Measurements from ENCODE around the gene C1QTNF7. TPM values are rescaled to one million over a fixed set of nuclear protein-coding genes. Genes with fewer than 3 reads are reported as not detected.
A peak's percentile ranks its signal among the peaks of the same experiment; 100 is the strongest.

The C1QTNF7 gene
- total RNA-seq, 2 donors from 2014 or later = 4.4 to 13.8 TPM

GRCh38 chr4:15385515-15385914, 42.3 kb upstream of the C1QTNF7 start:
- 82 to 83% methylated on average over 6 of the region's 6 CpGs for WGBS, 2 donors
- no peak overlapping the region for H3K27ac ChIP-seq
- TF ChIP-seq CTCF (IDR thresholded peaks at IDR 0.05) (no peak), POLR2A (IDR thresholded peaks at IDR 0.05) (no peak)
- H3K4me3 ChIP-seq = no peak overlapping the region
- no peaks in the 10 kb centered on the region for H3K27me3 ChIP-seq
- no peak for DNase-seq
- no peaks in the 10 kb centered on the region for H3K9me3 ChIP-seq
- no peaks in the 10 kb centered on the region for H3K4me1 ChIP-seq
- intact Hi-C loops (cut with DNase I) = no loop called here
- no peaks in the 10 kb centered on the region for H3K36me3 ChIP-seq (replicated peaks in 1 of 2; ENCODE audit: insufficient read depth in 1 of 2, low read depth in 2 of 2)
- ATAC-seq = no peak

- WGBS, 2 donors = 59 to 60% methylated on average over 4 of the region's 4 CpGs
- Histone ChIP-seq H3K4me3 (no peak overlapping the region), H3K36me3 (replicated peaks in 1 of 2; ENCODE audit: insufficient read depth in 1 of 2, low read depth in 2 of 2) (no peaks in the 10 kb centered on the region), H3K27me3 (no peaks in the 10 kb centered on the region), H3K27ac (no peak overlapping the region), H3K9me3 (no peaks in the 10 kb centered on the region), H3K4me1 (no peaks in the 10 kb centered on the region)
- intact Hi-C loops (cut with DNase I) = no loop called here
- DNase-seq (peak in 2 of 4 donors; percentile 9), ATAC-seq (no peak)
- TF ChIP-seq POLR2A (IDR thresholded peaks at IDR 0.05) (no peak), CTCF (IDR thresholded peaks at IDR 0.05) (no peak)
Observed at GRCh38 chr4:15385928-15386327, 41.9 kb upstream of the C1QTNF7 start.

- H3K36me3 ChIP-seq (replicated peaks in 1 of 2; ENCODE audit: insufficient read depth in 1 of 2, low read depth in 2 of 2) = no peaks in the 10 kb centered on the region
- ATAC-seq (no peak), DNase-seq (no peak)
- H3K27ac ChIP-seq = no peak overlapping the region
- TF ChIP-seq POLR2A (IDR thresholded peaks at IDR 0.05) (no peak), CTCF (IDR thresholded peaks at IDR 0.05) (no peak)
- no peaks in the 10 kb centered on the region for H3K9me3 ChIP-seq
- intact Hi-C loops (cut with DNase I) = no loop called here
- H3K4me3 ChIP-seq = no peak overlapping the region
- WGBS, 2 donors = 70 to 72% methylated on average over 3 of the region's 3 CpGs
- H3K27me3 ChIP-seq = no peaks in the 10 kb centered on the region
- no peaks in the 10 kb centered on the region for H3K4me1 ChIP-seq
Observed at GRCh38 chr4:15390494-15390893, 37.3 kb upstream of the C1QTNF7 start.

GRCh38 chr4:15392053-15392805, 35.6 kb upstream of the C1QTNF7 start:
- 66 to 85% methylated on average over 8 of the region's 8 CpGs for WGBS, 2 donors
- Histone ChIP-seq H3K27ac (no peak overlapping the region), H3K36me3 (replicated peaks in 1 of 2; ENCODE audit: insufficient read depth in 1 of 2, low read depth in 2 of 2) (no peaks in the 10 kb centered on the region), H3K9me3 (no peaks in the 10 kb centered on the region), H3K4me3 (no peak overlapping the region), H3K4me1 (no peaks in the 10 kb centered on the region), H3K27me3 (no peaks in the 10 kb centered on the region)
- no peak for TF ChIP-seq CTCF (IDR thresholded peaks at IDR 0.05)
- no peak for TF ChIP-seq POLR2A (IDR thresholded peaks at IDR 0.05)
- DNase-seq = no peak
- ATAC-seq = no peak
- intact Hi-C loops (cut with DNase I) = no loop called here

- WGBS, 2 donors = 83 to 90% methylated on average over 4 of the region's 4 CpGs
- H3K36me3 ChIP-seq (replicated peaks in 1 of 2; ENCODE audit: insufficient read depth in 1 of 2, low read depth in 2 of 2) = no peaks in the 10 kb centered on the region
- intact Hi-C loops (cut with DNase I) = no loop called here
Observed at GRCh38 chr4:15395311-15395710, 32.5 kb upstream of the C1QTNF7 start.

More at GRCh38 chr4:15395311-15395710, 32.5 kb upstream of the C1QTNF7 start:
- ATAC-seq (no peak), DNase-seq (no peak)
- Histone ChIP-seq H3K4me3 (no peak overlapping the region), H3K27me3 (no peaks in the 10 kb centered on the region), H3K4me1 (no peaks in the 10 kb centered on the region), H3K9me3 (no peaks in the 10 kb centered on the region), H3K27ac (no peak overlapping the region)
- TF ChIP-seq CTCF (IDR thresholded peaks at IDR 0.05) = no peak

Data from body of pancreas (tissue), 4 donors.